GM19463 (cell line): Measurements from ENCODE around the gene CCSER1.
"Not testable (repeated sequence)": the region's sequence is repeated elsewhere in the genome, so short reads cannot be mapped to it uniquely, and the experiment has no call there.

ENCODE experiments used
- ATAC-seq: cut with Tn5 transposase; IDR thresholded peaks from one replicate; pipeline ENCODE4 v1.9.1; 2021; ENCODE audit warnings: mild to moderate bottlenecking, moderate library complexity; ENCODE audit not compliant: unreplicated experiment

Gene CCSER1

DNA sequence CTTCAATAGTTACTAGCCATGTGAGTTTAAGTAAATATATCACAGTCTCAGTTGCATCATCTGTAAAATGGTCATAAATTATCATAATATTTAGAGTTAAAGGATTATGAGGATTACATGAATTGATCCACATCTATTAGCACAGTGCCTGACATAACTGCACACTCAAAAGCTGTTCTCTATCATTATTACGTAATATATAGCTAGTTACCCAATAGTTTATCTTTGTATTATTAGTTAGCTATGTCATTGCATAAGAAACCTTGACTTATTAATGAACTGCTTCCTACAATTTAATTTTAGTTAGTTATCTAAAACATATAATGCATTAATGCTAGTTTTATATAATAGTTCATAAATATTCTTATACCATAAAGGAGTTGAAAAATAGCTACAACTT, 1099.7 kb downstream of the CCSER1 start:
- ATAC-seq = no peak

DNA sequence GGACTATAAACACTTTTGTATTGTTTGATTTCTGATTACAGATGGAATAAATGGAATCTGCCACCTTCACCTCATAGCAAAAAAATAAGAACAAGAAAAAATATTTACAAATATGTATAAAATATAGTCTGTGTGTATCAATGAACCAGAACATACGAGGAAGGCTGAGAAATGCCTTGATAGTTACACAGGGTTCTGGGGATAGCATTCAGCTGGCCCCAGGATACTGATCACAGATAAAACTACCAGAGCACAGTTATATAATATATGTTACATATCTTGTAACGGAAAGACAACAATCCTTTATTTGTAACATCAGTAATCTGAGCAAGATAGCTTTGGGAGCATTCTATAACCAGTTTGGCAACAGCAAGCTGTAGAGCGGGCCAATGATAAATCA, 1101.5 kb downstream of the CCSER1 start:
- ATAC-seq = no peak

DNA sequence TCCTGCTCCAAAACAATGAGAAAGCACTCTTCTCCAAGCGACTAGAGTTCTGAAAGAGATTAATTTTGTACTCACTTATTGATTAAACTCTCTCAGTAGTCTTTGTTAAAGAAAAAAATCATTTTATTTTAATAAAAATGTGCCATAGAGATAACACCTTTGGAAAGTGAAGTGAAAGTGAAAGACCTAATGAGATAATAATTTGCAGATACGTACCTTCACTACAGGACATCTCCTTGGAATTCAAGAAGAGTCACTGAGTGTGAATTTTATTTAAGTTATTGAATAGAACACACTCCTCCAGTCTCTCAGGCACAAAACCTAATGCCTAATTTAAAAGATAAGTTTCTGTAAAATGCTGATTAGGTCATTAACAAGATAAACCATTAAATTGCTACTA, 1106.0 kb downstream of the CCSER1 start:
- no peak for ATAC-seq

DNA sequence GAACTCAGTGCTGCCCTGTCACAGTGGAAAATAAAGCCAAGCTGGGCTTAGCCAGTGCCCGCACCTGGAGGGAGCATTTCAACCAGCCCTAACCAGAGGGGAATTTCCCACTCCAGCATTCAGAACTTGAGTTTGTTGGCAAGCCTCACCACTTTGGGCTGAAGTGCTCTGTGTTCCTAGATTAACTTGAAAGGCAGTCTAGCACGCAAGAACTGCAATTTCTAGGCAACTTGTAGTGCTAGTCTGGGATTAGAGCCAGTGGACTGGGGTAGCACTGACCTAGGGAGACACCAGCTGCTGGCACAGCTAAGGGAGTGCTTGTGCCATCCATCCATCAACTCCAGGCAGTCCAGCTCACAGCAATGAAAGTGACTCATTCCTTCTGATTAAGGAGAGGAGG, 1115.9 kb downstream of the CCSER1 start:
- ATAC-seq = no peak

DNA sequence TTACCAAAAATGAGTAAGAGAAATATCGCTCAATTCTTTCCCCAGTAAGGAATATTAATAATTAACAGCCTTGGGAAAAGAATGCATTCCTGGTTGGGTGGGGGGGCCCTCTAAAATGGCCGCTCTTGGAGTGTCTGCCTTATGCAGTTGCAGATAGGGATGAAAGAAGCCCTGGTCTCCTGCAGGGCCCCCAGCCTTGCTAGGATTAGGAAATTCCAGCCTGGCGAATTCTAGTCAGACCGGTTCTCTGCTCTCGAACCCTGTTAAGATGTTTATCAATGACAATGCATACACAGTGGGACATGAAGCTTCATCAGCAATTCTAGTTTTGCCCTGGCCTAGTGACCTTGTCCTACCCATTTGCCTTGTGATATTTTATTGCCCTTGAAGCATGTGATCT, 1128.8 kb downstream of the CCSER1 start:
- no peak for ATAC-seq

DNA sequence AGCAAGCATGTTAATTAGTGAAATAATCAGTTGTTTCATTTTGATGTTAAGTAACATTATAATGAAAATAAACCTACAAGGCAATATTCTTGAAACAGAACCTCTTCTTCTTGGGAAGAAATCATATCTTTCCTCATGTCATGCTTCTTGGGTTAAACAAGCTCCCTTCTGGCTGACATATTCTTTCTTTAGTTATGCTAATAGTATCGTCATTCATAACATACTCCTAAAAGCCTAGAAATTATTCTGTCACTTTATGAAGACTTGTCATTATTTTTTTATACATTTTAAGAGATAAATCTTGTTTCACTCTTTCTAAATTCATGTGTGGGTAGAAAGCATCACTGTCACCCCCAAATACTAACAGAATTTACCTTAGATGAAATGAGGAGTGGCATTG, 1129.6 kb downstream of the CCSER1 start:
- ATAC-seq = no peak

DNA sequence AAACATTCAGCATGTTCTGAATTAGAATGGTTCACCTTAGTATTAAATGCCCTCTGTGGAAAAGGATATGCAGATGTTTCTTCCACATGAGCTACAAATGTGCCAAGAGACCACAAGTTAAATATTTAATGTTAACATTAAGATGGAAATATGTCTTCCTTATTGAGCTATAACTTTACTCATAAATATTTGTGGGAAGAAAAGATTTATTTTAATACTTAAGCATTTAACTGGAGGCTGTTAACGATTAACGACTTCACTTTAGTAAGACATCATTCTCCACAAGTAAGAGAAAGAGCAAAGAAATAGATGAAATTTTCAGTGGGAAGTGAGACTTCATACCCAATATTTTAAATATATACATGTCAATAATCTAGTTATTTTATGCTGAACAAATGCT, 1130.5 kb downstream of the CCSER1 start:
- ATAC-seq = no peak

DNA sequence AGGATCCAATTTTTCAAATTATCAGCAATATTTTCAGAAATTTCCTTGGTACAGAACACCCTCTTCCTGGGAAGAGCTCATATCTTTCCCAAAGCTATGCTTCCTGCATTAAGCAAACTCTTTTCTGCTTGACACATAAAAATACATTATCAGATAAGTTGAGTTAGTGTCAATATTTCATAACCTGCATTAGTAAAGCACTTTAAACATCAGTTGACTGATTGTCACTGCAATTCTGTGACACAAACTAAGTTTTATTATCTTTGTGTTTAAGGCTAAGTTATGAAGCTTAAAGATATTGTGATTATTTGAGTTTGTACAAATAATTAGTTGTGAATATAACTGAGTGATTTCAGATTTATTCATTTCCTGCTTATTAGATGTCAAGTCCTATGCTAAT, 1131.1 kb downstream of the CCSER1 start:
- ATAC-seq = no peak

DNA sequence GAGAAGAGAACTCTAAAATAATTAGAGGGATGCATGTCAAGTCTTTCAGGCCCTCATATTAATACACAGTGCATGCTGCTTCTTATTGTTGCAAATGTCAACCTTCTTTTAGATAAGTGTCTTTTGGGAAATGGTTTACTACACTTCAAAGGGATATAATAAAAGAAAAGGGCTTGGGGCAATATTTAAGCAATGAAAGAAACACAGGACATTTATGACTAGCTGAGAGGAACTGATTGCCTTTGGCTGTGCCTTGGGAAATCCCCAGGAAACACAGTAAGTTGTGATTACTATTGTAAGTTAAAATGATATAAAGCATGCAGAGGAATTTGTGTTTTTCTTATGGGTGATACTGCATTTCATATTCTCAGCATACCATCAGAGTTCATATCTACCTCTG, 1140.3 kb downstream of the CCSER1 start:
- ATAC-seq = peak; percentile 74

DNA sequence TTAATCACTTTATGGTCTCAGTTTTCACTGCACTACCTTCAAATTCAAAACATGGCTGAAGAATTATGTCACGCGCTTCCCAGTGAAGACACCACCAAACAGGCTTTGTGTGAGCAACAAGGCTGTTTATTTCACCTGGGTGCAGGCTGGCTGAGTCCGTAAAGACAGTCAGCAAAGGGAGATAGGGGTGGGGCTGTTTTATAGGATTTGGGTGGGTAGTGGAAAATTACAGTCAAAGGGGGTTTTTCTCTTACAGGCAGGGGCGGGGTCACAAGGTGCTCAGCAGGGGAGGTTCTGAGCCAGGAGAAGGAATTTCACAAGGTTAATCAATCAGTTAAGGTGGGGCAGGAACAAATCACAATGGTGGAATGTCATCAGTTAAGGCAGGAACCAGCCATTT, 1141.3 kb downstream of the CCSER1 start:
- not testable (repeated sequence) for ATAC-seq

DNA sequence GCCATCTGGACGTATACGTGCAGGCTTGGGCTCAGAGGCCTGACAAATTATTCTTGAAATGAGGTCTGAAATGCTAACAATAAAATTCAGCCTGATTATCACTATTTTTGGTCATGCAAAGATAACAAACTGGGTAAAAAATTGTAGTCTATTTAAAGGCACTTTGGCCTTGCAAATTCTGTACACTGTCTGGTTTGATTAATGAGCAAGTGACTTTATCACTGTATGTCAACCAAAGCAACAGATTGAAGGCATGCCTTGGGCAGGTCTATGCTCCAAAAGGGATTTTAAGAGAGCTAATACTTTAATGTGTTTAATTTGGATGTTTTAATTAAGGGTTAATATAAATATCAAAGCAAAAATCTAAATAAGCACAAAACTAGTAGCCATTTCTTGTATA, 1141.7 kb downstream of the CCSER1 start:
- no peak for ATAC-seq

DNA sequence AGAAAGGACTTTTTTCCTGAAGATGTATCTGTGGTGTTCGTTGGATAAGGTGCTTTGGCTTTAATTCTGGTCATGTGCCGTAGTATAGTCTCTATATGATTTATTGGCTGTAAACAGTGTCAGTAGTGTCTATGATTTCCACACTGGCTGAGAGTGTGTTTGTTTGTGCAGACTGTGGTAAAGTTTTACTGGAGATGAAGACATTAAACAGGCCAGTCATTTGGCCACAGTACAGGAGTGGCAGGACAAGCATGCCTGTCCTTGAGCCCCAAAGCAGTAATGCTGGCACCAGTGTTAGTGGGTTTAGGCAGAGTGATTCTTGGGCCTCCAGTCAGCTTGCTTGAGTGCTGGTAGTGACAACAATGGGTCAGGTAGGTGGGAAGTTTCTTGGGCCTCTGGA, 1152.7 kb downstream of the CCSER1 start:
- no peak for ATAC-seq

DNA sequence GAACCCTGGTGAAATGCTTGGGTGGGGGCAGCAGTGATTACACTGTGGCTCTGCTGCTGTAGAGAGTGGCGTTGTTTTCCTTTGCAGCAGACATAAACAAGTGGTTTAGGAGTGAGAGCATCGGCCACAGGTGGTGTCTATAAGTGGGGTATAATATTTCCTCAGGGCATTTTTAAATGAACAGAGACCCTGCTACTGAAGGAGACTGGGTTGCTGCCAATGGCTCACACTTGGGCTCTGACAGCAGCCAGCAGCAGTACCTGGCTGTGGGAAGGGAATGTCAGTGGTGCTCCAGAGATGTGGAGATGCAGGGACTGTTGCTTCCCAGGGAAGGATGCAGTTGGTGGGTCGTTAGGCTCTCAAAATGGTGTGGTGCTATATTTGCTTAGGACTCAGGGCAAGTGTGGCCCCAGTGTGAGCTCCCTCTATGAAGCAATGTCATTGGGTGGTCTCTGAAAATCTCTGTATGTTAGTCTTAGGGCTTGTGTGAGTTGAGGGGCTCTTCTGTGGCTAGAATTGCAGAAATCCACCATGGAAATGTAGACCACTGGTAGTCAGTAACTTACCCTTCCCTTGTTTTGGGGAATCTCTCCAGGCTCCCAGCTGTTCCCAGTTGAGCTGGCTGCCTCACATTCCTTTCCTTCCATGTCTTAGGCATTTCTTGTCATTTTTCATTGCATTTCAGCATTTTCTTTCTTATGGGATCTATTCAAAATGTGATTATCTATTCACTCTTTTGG, 1153.5 kb downstream of the CCSER1 start:
- ATAC-seq = no peak

DNA sequence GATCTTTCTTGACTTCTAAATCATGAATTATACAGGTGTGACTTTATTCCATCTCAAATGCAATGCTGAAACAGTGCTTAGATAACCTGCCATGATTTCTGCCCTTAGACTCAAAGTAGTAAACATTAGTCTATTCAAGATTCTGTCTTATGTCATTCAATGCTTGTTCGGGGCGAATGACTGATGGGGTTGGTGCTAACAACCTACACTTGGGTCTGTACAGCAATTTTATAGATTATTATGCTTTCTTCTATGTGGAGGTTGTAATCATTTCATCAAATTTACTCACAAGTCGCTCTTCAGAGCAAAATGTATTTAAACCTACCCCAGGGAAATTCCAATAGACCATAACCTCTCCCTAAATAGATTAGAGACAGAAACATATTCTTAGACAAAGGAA, 1155.0 kb downstream of the CCSER1 start:
- ATAC-seq = no peak

DNA sequence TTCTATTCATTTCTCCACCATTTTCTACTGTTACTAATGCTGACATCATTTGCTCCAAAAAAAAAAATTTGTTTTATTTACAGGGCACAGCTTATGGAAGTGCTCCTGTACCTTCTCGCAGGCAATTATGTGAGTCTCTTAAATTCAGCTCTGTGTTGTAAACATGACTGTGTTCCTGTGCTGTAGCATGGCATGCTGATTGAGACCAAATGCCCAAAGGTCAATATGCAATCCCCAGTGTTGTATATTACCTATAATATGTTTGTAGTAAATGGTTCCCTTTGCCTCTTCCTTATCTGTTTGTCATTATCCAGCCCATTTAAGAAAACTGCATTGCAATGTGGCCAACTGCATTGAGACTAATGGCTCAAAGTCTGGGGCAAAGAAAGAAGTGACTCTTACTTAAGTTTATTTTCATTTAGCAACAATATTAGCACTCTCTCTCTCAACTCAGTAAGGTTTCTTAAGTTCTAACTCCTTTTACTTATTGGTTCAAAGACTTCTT, 1156.6 kb downstream of the CCSER1 start:
- no peak for ATAC-seq

DNA sequence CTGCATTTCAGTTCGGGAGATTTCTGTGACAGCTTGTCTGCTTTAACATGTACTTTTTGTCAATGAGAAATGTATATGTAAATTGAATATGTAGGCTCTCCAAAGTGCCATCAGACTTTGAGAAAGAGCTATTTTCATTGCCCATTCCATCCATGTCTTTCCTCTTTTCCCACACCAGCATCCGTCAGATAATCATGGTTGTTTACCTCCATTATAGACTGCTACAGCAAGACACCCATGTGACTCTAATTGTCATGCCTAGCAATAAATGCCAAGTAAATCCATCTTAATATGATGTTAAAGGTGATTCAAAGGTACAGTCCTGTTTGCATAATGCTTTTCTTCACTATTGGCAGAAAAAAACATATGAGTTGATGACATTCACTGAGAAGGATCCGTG, 1157.3 kb downstream of the CCSER1 start:
- no peak for ATAC-seq

DNA sequence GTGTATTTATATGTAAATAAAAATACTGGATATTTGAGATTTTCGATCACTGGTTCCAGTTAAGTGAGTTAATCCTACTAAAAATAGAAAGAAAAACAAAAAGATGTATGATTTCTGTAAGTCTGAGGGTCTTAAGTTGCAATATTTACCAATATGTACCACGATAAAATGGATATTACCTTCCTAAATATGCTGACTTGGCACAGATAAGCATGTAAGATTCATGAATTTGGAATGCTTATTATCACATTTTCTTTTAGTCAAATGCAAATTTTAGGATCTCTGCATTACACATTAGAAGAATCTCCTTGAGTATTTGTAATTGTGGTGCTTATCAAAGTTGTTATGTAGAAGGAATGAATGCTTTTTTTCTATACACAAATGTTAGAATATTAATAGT, 1158.3 kb downstream of the CCSER1 start:
- no peak for ATAC-seq

DNA sequence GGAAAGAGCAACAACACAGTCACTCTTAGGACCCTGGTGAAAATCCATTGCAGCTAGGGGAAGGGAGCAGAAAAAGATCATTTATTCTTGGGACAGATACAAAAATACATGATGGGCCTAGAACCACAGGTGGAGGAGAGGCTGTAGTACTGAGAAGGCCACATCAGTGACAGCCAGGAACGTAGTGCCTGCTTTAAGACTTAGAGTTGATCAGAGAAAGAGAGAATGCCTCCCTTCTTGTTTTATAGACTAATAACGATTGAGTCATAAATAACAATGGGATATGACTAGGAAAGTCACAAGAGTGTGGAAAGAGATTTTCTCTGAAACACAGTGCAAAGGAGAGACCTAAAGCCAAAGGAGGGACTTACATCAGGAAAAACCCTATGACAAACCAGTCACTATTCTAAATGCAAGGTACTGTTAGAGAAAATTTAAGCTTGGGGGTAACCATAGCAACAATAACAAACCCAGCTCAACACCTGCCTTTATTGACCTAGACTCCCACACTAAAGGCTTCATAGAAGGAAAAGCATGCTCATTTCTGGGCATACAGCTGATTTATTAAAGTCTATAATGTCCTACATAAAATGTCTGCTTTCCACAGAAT, 1161.6 kb downstream of the CCSER1 start:
- no peak for ATAC-seq

DNA sequence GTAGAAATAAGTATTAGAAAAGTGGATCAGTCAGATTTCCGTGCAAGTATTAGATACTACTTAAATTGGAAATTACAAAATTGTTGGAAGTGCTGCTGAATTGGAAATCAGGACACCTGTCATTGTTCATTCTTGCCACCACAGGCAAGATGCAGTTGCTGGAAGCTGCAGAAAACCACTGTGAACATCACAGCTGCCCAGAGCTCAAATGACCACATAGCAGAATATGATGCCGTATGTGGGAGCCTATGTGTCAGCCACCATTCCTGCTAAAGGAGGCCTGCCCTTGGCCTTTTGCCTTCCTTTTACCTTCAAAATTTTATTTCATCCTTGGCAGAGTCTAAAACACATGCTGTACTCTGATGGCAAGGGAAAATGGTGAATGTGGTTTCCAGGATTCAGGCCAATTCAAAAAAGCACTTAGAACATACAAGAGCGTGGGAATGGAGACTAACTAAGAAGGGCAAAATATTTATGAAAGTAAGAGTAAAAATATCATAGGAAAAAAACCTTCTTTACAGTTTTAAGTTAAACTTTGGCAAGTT, 1171.0 kb downstream of the CCSER1 start:
- no peak for ATAC-seq

DNA sequence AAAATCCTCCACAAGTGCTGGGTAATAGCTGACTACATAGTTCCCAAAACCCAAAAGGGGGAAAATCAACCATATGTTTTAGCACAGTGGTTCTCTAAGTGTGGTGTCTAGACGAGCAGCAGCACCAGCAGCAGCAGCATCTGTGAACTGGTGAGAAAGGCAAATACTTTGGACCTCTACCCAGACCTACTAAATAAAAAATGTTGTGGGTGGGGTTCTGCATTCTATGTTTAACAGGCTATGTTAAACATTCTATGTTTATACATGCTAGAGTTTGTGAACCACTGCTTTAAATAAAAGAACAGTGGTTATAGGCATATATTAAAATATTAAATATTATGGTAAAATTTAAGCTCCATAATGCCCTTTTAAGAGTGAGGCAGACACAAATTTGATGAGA, 1171.6 kb downstream of the CCSER1 start:
- no peak for ATAC-seq

DNA sequence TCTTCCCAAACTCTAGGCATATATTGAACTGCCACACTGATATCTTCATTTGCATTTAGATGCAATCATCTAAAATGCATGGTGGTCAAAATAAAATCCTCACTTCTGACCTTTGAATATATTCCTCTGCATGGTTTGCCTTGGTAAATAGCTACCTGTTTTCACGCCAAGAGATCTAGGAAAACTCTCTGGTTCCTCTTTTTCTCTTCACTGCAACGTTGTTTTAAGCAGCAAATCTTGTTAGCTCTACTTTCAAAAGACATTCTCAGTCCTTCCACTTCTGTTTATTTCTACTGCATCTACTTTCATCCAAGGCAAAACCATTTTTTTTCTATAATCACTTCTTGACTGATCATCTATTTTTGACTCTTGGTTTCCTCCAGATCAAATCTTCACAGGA, 1174.9 kb downstream of the CCSER1 start:
- no peak for ATAC-seq

DNA sequence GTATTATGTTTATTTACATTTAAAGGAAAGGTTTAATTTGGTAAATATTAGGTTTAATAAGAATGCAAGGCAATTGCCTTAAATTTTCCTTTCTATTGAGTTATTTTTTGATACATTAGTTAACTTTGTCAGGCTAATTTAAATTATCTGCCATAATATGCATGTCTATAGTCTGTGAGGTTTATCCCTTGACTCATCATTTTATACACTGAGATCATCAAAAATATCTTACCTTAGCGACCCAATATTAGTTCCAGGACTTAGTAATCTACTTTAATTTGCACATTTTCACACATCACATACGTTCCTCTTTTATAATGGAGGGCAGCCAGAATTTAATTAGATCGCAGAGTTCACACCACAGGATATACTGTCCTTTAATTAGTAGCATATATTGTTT, 1177.1 kb downstream of the CCSER1 start:
- no peak for ATAC-seq
